Muscle layer of duodenum (tissue), 2 donors: ENCODE data around the gene UNC13B.

Experiments used
- H3K27ac ChIP-seq: one replicate; pipeline ENCODE4 v1.7.0; 2013; ENCODE audit warnings: mild to moderate bottlenecking, low read length
- H3K27me3 ChIP-seq: one replicate; pipeline ENCODE4 v1.7.0; 2013; ENCODE audit warnings: low read depth, mild to moderate bottlenecking, control low read depth, low read length
- H3K36me3 ChIP-seq, 2 donors: one replicate each; pipeline ENCODE4 v1.7.0; 2013; ENCODE audit warnings: low read length in 2 of 2, control low read depth in 1 of 2, mild to moderate bottlenecking in 1 of 2; ENCODE audit not compliant: insufficient read depth in 2 of 2, control insufficient read depth in 1 of 2
- H3K4me1 ChIP-seq, 2 donors: one replicate each; pipeline ENCODE4 v1.7.0; 2013; ENCODE audit warnings: low read length in 2 of 2, mild to moderate bottlenecking in 2 of 2, control low read depth in 1 of 2, moderate library complexity in 1 of 2; ENCODE audit not compliant: insufficient read depth in 2 of 2, control insufficient read depth in 1 of 2
- H3K4me3 ChIP-seq, 2 donors: one replicate each; pipeline ENCODE4 v1.7.0; 2013; ENCODE audit warnings: low read length in 2 of 2, low read depth in 1 of 2, mild to moderate bottlenecking in 1 of 2
- H3K9me3 ChIP-seq, 2 donors: one replicate each; pipeline ENCODE4 v1.7.0; 2013; ENCODE audit warnings: low read length in 2 of 2, control low read depth in 1 of 2, mild to moderate bottlenecking in 1 of 2; ENCODE audit not compliant: control insufficient read depth in 1 of 2
- donor health status: healthy.

Gene UNC13B

GRCh38 chr9:35448496-35448895 is 286.7 kb downstream of the UNC13B start:
- H3K9me3 ChIP-seq = no peaks in the 10 kb centered on the region
- no peak overlapping the region for H3K27ac ChIP-seq
- no peaks in the 10 kb centered on the region for H3K27me3 ChIP-seq
- H3K4me1 ChIP-seq = no peaks in the 10 kb centered on the region
- no peak overlapping the region for H3K4me3 ChIP-seq
- H3K36me3 ChIP-seq = no peaks in the 10 kb centered on the region

GRCh38 chr9:35452481-35452880 is 290.7 kb downstream of the UNC13B start:
- H3K9me3 ChIP-seq = no peaks in the 10 kb centered on the region
- no peaks in the 10 kb centered on the region for H3K4me1 ChIP-seq
- H3K4me3 ChIP-seq = no peak overlapping the region
- H3K27me3 ChIP-seq = no peaks in the 10 kb centered on the region
- H3K27ac ChIP-seq = no peak overlapping the region
- H3K36me3 ChIP-seq = no peaks in the 10 kb centered on the region

- Histone ChIP-seq H3K27ac (no peak overlapping the region), H3K9me3 (no peaks in the 10 kb centered on the region), H3K4me1 (no peaks in the 10 kb centered on the region), H3K27me3 (no peaks in the 10 kb centered on the region), H3K4me3 (no peak overlapping the region), H3K36me3 (no peaks in the 10 kb centered on the region)
Measured at GRCh38 chr9:35453786-35454185, 292.0 kb downstream of the UNC13B start.
